GM12878 (cell line): ENCODE data around the gene REV3L. TPM values are rescaled to one million over a fixed set of nuclear protein-coding genes. Genes with fewer than 3 reads are reported as not detected.

Experiments used
- ATAC-seq: fragments of 200-7000 bp; cut with Tn5 transposase; 3 replicates; pipeline ENCODE4 v1.9.1; 2020; ENCODE audit warnings: mild to moderate bottlenecking, moderate library complexity
- BruUV-seq: library from RNA; stranded (reverse); fragments of 400-500 nt; replicated peaks from 2 replicates; lab custom pipeline; 2021; lab: Mats Ljungman, UMichigan
- CTCF ChIA-PET: fragments of 300-600 bp; sonication (Branson Sonifier 250); formaldehyde crosslinking; extraction: SDS; loops from one replicate; lab custom pipeline; 2021; ENCODE audit warnings: inconsistent platforms; lab: Yijun Ruan, JAX
- POLR2A ChIA-PET: fragments of 350-600 bp; formaldehyde crosslinking; extraction: SDS; loops from one replicate; lab custom pipeline; 2021; ENCODE audit warnings: inconsistent platforms; lab: Charles Lee
- RAD21 ChIA-PET: fragments of 300-600 bp; sonication (Branson Sonifier 250); formaldehyde crosslinking; loops from one replicate; lab custom pipeline; 2023; ENCODE audit warnings: antibody characterized with exemption; ENCODE audit not compliant: unreplicated experiment; lab: Charles Lee
- SMC1A ChIA-PET: fragments of 300-600 bp; sonication (Branson Sonifier 250); formaldehyde crosslinking; loops from one replicate; lab custom pipeline; 2023; ENCODE audit not compliant: unreplicated experiment, uncharacterized antibody; lab: Charles Lee
- DNase-seq: peaks from one replicate; pipeline ENCODE4 v3.0.0-alpha.2; 2011; ENCODE audit warnings: low read depth, low spot score
- FAIRE-seq: peaks from 3 replicates; lab custom pipeline; 2011; peaks lifted over from hg19 to GRCh38; lab: Jason Lieb, UNC
- H2AFZ ChIP-seq: 2 replicates; pipeline ENCODE4 v1.6.0; 2011; ENCODE audit warnings: low read depth, low read length, control low read depth; ENCODE audit not compliant: control insufficient read depth
- H3K27ac ChIP-seq: 2 replicates; pipeline ENCODE4 v1.5.1; 2011; ENCODE audit warnings: control low read depth; ENCODE audit not compliant: control insufficient read depth, insufficient read depth
- H3K27me3 ChIP-seq, 2 experiments: replicated peaks in 1 of 2; 2 replicates each; pipeline versions ENCODE4 v1.6.0 to v1.6.1; 2011; ENCODE audit warnings: low read length in 1 of 2; ENCODE audit not compliant: control insufficient read depth in 2 of 2, insufficient read depth in 2 of 2
- H3K36me3 ChIP-seq, 2 experiments: 2 replicates each; pipeline ENCODE4 v1.5.1; 2011; ENCODE audit warnings: low read length in 1 of 2; ENCODE audit not compliant: control insufficient read depth in 2 of 2, insufficient read depth in 2 of 2
- H3K4me1 ChIP-seq: 2 replicates; pipeline ENCODE4 v1.6.1; 2011; ENCODE audit warnings: mild to moderate bottlenecking, low read length, moderate library complexity, mixed read lengths; ENCODE audit not compliant: control insufficient read depth, insufficient read depth
- H3K4me2 ChIP-seq: 2 replicates; pipeline ENCODE4 v1.6.0; 2011; ENCODE audit warnings: control low read depth; ENCODE audit not compliant: control insufficient read depth, insufficient read depth
- H3K4me3 ChIP-seq: fragments of 200-600 bp; sonication (generic); 2 replicates; pipeline ENCODE4 v1.5.1; 2016
- H3K79me2 ChIP-seq: 2 replicates; pipeline ENCODE4 v1.6.0; 2011; ENCODE audit warnings: low read length; ENCODE audit not compliant: control insufficient read depth, insufficient read depth
- H3K9ac ChIP-seq: 2 replicates; pipeline ENCODE4 v1.8.0; 2011; ENCODE audit warnings: low read length, control low read depth, mixed read lengths; ENCODE audit not compliant: control insufficient read depth, insufficient read depth
- H3K9me3 ChIP-seq: replicated peaks from 3 replicates; pipeline ENCODE4 v1.5.1; 2011; ENCODE audit warnings: mild to moderate bottlenecking, low read length; ENCODE audit not compliant: control insufficient read depth, insufficient read depth
- H4K20me1 ChIP-seq: 2 replicates; pipeline ENCODE4 v1.6.0; 2011; ENCODE audit not compliant: control insufficient read depth, insufficient read depth
- CBX5 ChIP-seq: sonication (generic); IDR thresholded peaks from 2 replicates; pipeline ENCODE4 v1.6.1; 2016; ENCODE audit warnings: low read depth, moderate library complexity, mild to moderate bottlenecking, inconsistent platforms
- CHD1 ChIP-seq: IDR thresholded peaks from 2 replicates; pipeline ENCODE4 v1.6.1; 2012; ENCODE audit warnings: low read depth, low read length, improper control_type of control experiment
- ETV6 ChIP-seq, 2 experiments: fragments of 450-650 bp in 1 of 2; IDR thresholded peaks in 1 of 2; conservative IDR thresholded peaks in 1 of 2; 2 replicates each; pipeline ENCODE4 v1.6.1; 2014; ENCODE audit warnings: antibody characterized with exemption in 1 of 2, borderline replicate concordance in 1 of 2, low read depth in 1 of 2, mild to moderate bottlenecking in 1 of 2, moderate library complexity in 1 of 2
- FOXK2 ChIP-seq: fragments of 450-650 bp; IDR thresholded peaks from 2 replicates; pipeline ENCODE4 v1.6.1; 2017; ENCODE audit warnings: mild to moderate bottlenecking, moderate library complexity
- JUNB ChIP-seq: IDR thresholded peaks from 2 replicates; pipeline ENCODE4 v1.6.1; 2016; ENCODE audit warnings: antibody characterized with exemption, mild to moderate bottlenecking
- JUND ChIP-seq: IDR thresholded peaks from 2 replicates; pipeline ENCODE4 v1.6.1; 2012; ENCODE audit warnings: low read depth, mild to moderate bottlenecking, low read length, improper control_type of control experiment, moderate library complexity
- KAT2A ChIP-seq: conservative IDR thresholded peaks from 2 replicates; pipeline ENCODE4 v1.6.1; 2011; ENCODE audit warnings: low read depth, low read length; ENCODE audit not compliant: control insufficient read depth
- KDM1A ChIP-seq: fragments of 200-600 bp; sonication (generic); IDR thresholded peaks from 2 replicates; pipeline ENCODE4 v1.6.1; 2016; ENCODE audit warnings: borderline replicate concordance
- LARP7 ChIP-seq: fragments of 450-650 bp; IDR thresholded peaks from 2 replicates; pipeline ENCODE4 v1.6.1; 2017; ENCODE audit warnings: mild to moderate bottlenecking
- MEF2A ChIP-seq: IDR thresholded peaks from 2 replicates; pipeline ENCODE4 v1.6.1; 2011; ENCODE audit warnings: low read depth, mild to moderate bottlenecking, low read length, moderate library complexity; ENCODE audit not compliant: insufficient read depth
- POLR2AphosphoS2 ChIP-seq: IDR thresholded peaks from 2 replicates; pipeline ENCODE4 v1.6.1; 2011; ENCODE audit warnings: low read depth, mild to moderate bottlenecking, low read length, improper control_type of control experiment, moderate library complexity
- POLR2AphosphoS5 ChIP-seq: IDR thresholded peaks from 2 replicates; pipeline ENCODE4 v1.6.1; 2011; ENCODE audit warnings: mild to moderate bottlenecking, low read length, inconsistent platforms
- RAD51 ChIP-seq: fragments of 450-650 bp; IDR thresholded peaks from 2 replicates; pipeline ENCODE4 v1.6.1; 2016; ENCODE audit warnings: moderate library complexity, mild to moderate bottlenecking, inconsistent platforms
- RBBP5 ChIP-seq: fragments of 200-600 bp; sonication (generic); conservative IDR thresholded peaks from 2 replicates; pipeline ENCODE4 v1.6.1; 2016
- RFX5 ChIP-seq: IDR thresholded peaks from 2 replicates; pipeline ENCODE4 v1.6.1; 2011; ENCODE audit warnings: low read depth, low read length, improper control_type of control experiment
- SMARCA5 ChIP-seq: fragments of 450-650 bp; IDR thresholded peaks from 2 replicates; pipeline ENCODE4 v1.6.1; 2017; ENCODE audit warnings: mild to moderate bottlenecking
- TBL1XR1 ChIP-seq: IDR thresholded peaks from 2 replicates; pipeline ENCODE4 v1.6.1; 2012; ENCODE audit warnings: low read depth, low read length, improper control_type of control experiment
- ZNF622 ChIP-seq: fragments of 450-650 bp; IDR thresholded peaks from 2 replicates; pipeline ENCODE4 v1.6.1; 2017; ENCODE audit warnings: mild to moderate bottlenecking, inconsistent platforms
- WGBS: methylation state at CpG from one replicate; pipeline ENCODE4 v1.1.6; 2016; ENCODE audit warnings: low lambda C conversion rate; ENCODE audit not compliant: insufficient replicate concordance, insufficient coverage; ENCODE audit errors: missing lambda C conversion rate; 5-methylcytosine and 5-hydroxymethylcytosine counted together
- in situ Hi-C: fragments of 300-500 bp; cut with MboI; formaldehyde crosslinking; loops from 9 replicates; pipeline ENCODE4 v1.14.3; 2018; ENCODE audit warnings: mixed read lengths
- intact Hi-C: fragments of 100-400 bp; cut with micrococcal nuclease; formaldehyde crosslinking; loops from one replicate; pipeline ENCODE4 v1.14.2; 2022; ENCODE audit not compliant: unreplicated experiment
- polyA plus RNA-seq, 11 experiments: library from polyadenylated mRNA; depleted of rRNA in 4 of 11; unstranded in 6 of 11; stranded (reverse) in 5 of 11; fragments of >200 nt; fragmentation: Nextera tagmentation in 4 of 11; fragmentation: Illumina TruSeq in 1 of 11; extraction: Ambion mirVana in 4 of 11; extraction: Trizol in 1 of 11; gene quantifications; 1 replicate in 1 of 11; 2 replicates in 10 of 11; pipeline versions ENCODE4 v1.2.1 to v1.2.3, GENCODE V29; 2011 to 2016; ENCODE audit warnings: inconsistent platforms in 2 of 11, missing spikeins in 2 of 11, low read depth in 1 of 11
- total RNA-seq, 4 experiments: library from RNA; depleted of rRNA in 3 of 4; stranded (reverse); fragments of >200 nt in 3 of 4; fragmentation: Illumina TruSeq in 1 of 4; extraction: Trizol in 1 of 4; gene quantifications; 2 replicates each; pipeline versions ENCODE4 v1.2.1 to v1.2.3, GENCODE V29; 2013 to 2021
- TF ChIP-seq, protein P1 (sequence below): IDR thresholded peaks from 2 replicates; pipeline ENCODE4 v1.6.1; 2012; ENCODE audit warnings: improper control_type of control experiment, low read depth, low read length; ENCODE audit not compliant: insufficient replicate concordance
- TF ChIP-seq, protein P2 (sequence below): fragments of 450-650 bp; IDR thresholded peaks from 2 replicates; pipeline ENCODE4 v1.6.1; 2017; ENCODE audit warnings: borderline replicate concordance

The REV3L gene
- total and polyA plus RNA-seq, 10 of the 15 experiments (the other 5 are each of a cell fraction or from before 2014, with no cell fraction given), result 7.6 to 33.6 (median 21.5) TPM

DNA sequence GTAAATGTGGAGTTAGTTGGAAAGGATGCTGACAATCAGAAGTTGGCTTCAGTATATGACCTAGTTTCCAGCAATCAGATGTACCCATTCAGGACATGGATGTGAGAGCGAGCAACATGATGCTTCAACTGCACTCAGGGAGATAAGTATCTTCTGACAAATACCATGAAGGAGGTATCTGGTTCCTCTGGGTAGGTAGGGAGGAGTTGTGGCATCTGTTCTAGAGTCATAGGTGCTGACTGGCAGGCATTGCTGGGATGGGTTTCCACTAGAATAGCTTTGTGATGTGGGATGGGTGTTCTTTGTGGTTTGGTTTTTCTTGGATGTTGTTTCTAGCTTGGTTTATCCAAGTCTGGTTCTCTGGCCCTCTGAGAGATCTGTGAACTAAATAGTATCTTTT is 3.9 kb upstream of the REV3L start:
- ATAC-seq (no peak), FAIRE-seq (no peak), DNase-seq (no peak)
- H3K4me2 ChIP-seq, result no peak overlapping the region; the same call in 1 of the 2 replicates
- no peak overlapping the region; the same call in 1 of the 2 replicates for H2AFZ ChIP-seq
- 95% methylated on average over 1 of the region's 1 CpG for WGBS
- SMC1A ChIA-PET, result interaction anchor here (1.0 to 2.4 kb wide), 8 partner anchors 8 to 228 kb away, joined by 3 to 8 read pairs (median 4); a partner anchor contains a TSS
- POLR2A ChIA-PET, result interaction anchor here (0.5 to 2.9 kb wide), 5 partner anchors 9 to 228 kb away, joined by 3 to 15 read pairs (median 5); a partner anchor contains a TSS
- RAD21 ChIA-PET, result interaction anchor here (0.7 to 1.7 kb wide), 7 partner anchors 9 to 228 kb away, joined by 3 to 8 read pairs (median 4); partner anchors contain the start of gene TRAF3IP2
- peaks cover 4% of the 10 kb centered on the region for H3K9me3 ChIP-seq
- intact Hi-C loops (no loop called here), in situ Hi-C loops (no loop called here)
- BruUV-seq, result no TSS peak
- peaks cover 44% of the 10 kb centered on the region for H3K79me2 ChIP-seq
- H3K27ac ChIP-seq, result peak overlapping the region; percentile 33; the same call in 1 of the 2 replicates
- H3K36me3 ChIP-seq, result no peaks in the 10 kb centered on the region
- H3K4me3 ChIP-seq, result no peak overlapping the region
- CTCF ChIA-PET, result interaction anchor here (0.6 to 1.6 kb wide), 4 partner anchors 33 to 556 kb away, joined by 3 to 8 read pairs (median 4); partner anchors contain the start of gene TRAF3IP2
- no peak for TF ChIP-seq ETV6 (conservative IDR thresholded peaks at IDR 0.05 in 1 of 2, IDR thresholded peaks at IDR 0.05 in 1 of 2; ENCODE audit: borderline replicate concordance in 1 of 2, low read depth in 1 of 2)
- TF ChIP-seq, protein P1, sequence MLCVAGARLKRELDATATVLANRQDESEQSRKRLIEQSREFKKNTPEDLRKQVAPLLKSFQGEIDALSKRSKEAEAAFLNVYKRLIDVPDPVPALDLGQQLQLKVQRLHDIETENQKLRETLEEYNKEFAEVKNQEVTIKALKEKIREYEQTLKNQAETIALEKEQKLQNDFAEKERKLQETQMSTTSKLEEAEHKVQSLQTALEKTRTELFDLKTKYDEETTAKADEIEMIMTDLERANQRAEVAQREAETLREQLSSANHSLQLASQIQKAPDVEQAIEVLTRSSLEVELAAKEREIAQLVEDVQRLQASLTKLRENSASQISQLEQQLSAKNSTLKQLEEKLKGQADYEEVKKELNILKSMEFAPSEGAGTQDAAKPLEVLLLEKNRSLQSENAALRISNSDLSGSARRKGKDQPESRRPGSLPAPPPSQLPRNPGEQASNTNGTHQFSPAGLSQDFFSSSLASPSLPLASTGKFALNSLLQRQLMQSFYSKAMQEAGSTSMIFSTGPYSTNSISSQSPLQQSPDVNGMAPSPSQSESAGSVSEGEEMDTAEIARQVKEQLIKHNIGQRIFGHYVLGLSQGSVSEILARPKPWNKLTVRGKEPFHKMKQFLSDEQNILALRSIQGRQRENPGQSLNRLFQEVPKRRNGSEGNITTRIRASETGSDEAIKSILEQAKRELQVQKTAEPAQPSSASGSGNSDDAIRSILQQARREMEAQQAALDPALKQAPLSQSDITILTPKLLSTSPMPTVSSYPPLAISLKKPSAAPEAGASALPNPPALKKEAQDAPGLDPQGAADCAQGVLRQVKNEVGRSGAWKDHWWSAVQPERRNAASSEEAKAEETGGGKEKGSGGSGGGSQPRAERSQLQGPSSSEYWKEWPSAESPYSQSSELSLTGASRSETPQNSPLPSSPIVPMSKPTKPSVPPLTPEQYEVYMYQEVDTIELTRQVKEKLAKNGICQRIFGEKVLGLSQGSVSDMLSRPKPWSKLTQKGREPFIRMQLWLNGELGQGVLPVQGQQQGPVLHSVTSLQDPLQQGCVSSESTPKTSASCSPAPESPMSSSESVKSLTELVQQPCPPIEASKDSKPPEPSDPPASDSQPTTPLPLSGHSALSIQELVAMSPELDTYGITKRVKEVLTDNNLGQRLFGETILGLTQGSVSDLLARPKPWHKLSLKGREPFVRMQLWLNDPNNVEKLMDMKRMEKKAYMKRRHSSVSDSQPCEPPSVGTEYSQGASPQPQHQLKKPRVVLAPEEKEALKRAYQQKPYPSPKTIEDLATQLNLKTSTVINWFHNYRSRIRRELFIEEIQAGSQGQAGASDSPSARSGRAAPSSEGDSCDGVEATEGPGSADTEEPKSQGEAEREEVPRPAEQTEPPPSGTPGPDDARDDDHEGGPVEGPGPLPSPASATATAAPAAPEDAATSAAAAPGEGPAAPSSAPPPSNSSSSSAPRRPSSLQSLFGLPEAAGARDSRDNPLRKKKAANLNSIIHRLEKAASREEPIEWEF, result no peak
- no peak for TF ChIP-seq MEF2A
- TF ChIP-seq RBBP5, result no peak
- no peak for TF ChIP-seq KAT2A
- TF ChIP-seq POLR2AphosphoS5, result no peak
- no peak for TF ChIP-seq FOXK2
- no peak for TF ChIP-seq KDM1A
- TF ChIP-seq JUNB, result no peak
- TF ChIP-seq, protein P2, sequence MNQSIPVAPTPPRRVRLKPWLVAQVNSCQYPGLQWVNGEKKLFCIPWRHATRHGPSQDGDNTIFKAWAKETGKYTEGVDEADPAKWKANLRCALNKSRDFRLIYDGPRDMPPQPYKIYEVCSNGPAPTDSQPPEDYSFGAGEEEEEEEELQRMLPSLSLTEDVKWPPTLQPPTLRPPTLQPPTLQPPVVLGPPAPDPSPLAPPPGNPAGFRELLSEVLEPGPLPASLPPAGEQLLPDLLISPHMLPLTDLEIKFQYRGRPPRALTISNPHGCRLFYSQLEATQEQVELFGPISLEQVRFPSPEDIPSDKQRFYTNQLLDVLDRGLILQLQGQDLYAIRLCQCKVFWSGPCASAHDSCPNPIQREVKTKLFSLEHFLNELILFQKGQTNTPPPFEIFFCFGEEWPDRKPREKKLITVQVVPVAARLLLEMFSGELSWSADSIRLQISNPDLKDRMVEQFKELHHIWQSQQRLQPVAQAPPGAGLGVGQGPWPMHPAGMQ, result no peak
- TF ChIP-seq SMARCA5, result no peak
- no peak for TF ChIP-seq CBX5
- TF ChIP-seq RFX5, result no peak
- no peak for TF ChIP-seq CHD1
- TF ChIP-seq TBL1XR1, result no peak
- no peak for TF ChIP-seq ZNF622
- no peak for TF ChIP-seq RAD51
- no peak for TF ChIP-seq JUND
- TF ChIP-seq LARP7, result no peak
- TF ChIP-seq POLR2AphosphoS2, result no peak
- H3K9ac ChIP-seq, result no peak overlapping the region
- peaks cover 14% of the 10 kb centered on the region for H3K4me1 ChIP-seq
- H4K20me1 ChIP-seq, result no peaks in the 10 kb centered on the region
- no peaks in the 10 kb centered on the region for H3K27me3 ChIP-seq
